D341Med (cell line): ENCODE results near the gene IDH3A.

Experiments used
- DNase-seq: peaks from one replicate; pipeline ENCODE4 v3.0.0; 2012; ENCODE audit warnings: low spot score

Gene IDH3A

DNA sequence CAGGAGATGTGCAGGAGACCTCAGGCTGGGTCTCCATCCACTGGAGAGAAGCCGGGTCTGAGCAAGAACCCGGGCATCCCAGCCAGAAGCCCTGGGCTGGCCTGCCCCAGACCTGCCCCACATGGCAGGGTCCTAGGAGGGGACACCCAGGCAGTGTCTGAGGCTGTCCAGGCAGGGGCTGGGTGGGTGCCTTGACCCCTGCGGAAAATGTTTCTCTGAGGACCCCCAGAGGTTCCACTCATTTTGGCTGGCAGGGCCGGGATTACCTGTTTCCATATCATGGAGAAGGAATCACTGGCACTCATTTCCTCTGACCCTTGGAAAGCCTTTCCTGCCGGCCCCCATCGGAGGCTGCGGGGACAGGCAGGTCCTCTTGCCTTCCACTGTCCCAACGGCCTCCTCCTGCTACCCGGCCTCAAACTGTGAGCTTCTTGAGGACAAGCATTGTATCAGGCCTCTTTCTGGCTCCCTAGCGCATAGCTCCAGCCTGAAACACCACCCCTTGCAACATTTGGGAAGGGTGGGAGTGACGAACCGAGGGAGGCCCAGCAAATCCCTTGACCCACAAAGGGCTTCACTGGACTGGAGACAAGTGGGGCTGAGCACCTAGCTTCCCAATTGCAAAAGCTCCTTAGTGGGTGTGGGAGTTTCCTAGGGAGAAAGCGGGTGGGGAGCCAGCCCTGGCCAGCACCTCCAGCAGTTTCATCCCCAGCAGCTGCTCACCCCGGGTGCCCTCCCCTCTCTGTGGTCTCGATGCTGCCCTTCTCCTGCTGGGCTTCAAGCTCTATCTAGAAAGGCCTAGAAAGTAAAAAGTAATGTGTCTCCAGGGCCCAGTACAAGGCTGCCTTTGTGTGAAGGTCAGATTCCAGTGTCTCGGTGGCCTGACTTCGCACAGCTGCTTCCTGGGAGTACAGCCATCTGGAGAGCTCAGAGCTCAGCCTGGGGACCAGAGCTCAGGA is 55.5 kb downstream of the IDH3A start:
- DNase-seq = peak; percentile 17

DNA sequence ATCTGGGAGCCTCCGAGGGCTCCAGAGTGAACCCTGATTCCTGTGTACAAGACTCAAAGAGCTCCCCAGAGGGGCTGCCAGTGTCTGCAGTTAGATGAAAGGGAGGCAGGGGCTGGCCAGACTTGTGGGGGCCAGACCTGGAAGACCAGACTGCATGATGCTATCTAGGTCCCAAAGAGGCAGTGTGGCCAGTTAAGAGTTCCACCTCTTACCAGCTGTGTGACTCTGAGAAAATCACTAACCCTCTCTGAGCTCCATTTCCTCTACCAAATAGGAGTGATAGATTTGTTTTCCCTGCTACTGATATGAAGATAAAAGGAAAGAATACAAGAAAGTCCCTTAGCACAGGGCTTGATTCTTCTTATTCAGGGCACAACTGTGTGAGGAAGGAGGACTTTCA is 56.2 kb downstream of the IDH3A start:
- DNase-seq = peak; percentile 4

- peak; percentile 15 for DNase-seq
Measured at GRCh38 chr15:78205856-78206255, 56.7 kb downstream of the IDH3A start.

GRCh38 chr15:78206326-78207109 is 57.4 kb downstream of the IDH3A start:
- peak; percentile 28 for DNase-seq

- DNase-seq = peak; percentile 19
Measured at GRCh38 chr15:78207110-78207458, 57.9 kb downstream of the IDH3A start.

GRCh38 chr15:78207641-78208340 is 58.6 kb downstream of the IDH3A start:
- DNase-seq = peak; percentile 8

DNA sequence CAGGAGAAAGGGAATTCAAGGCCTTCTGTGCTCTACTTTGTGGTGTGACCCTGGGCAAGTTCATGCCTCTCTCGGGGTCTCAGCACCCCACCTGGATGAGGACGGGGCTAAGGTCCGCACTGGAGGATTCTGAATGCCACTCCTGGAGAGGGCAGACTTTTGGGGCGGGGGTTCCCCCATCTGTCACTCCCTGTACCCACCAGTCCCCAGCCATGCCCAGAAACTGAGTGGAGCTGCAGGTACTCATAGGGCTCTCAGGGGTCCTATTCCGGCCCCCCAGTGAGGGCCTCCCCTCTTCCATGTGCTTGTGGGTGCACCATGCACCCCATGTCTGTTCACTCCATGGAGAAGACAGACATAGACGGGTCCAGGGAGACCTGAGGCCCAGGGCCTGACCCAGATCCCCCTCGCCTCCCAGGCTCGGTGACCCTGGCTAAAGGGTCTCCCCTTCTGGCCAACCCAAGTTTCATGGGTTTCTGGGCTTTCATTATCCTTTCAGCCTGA is 59.2 kb downstream of the IDH3A start:
- DNase-seq = no peak

GRCh38 chr15:78208887-78209645 is 59.9 kb downstream of the IDH3A start:
- DNase-seq = peak; percentile 5

- peak; percentile 25 for DNase-seq
Measured at GRCh38 chr15:78209646-78210348, 60.6 kb downstream of the IDH3A start.

DNA sequence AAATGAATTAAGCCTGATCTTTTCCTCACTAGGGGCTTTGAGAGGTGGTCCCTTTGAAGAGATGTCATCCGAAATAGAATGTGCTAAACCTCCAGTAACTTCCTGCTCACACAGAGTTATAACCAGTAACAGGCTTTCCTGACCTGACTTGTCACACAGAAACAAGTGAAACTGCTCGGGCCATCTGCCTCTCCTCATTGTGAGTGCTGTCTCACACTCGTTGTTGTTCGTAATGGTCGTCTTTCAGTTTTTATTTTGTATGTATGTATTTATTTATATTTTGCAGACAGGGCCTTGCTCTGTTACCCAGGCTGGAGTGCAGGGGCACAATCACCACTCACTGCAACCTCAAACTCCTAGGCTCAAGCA is 61.2 kb downstream of the IDH3A start:
- DNase-seq = no peak

- no peak for DNase-seq
Measured at GRCh38 chr15:78211189-78211921, 62.2 kb downstream of the IDH3A start.

DNA sequence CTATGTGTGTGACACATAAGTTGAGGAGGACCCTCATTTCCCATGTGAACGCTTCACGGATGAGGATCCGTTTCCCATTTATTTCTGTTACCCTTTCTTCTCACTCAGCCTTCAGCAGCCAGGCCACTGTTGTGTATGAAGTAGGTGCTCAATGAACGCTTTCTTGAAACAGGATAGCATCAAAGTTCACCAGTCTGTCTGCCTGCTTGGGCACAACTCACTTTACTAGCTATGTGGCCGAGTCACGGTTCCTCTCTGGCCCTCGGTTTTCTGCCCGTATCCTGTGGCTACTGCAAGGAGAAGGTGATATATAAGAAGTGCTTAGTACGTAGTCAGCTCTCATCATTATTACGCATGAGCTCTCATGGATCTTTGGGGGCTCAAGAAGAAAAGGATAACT is 62.8 kb downstream of the IDH3A start:
- DNase-seq = no peak

GRCh38 chr15:78212546-78213424 is 63.6 kb downstream of the IDH3A start:
- no peak for DNase-seq

DNA sequence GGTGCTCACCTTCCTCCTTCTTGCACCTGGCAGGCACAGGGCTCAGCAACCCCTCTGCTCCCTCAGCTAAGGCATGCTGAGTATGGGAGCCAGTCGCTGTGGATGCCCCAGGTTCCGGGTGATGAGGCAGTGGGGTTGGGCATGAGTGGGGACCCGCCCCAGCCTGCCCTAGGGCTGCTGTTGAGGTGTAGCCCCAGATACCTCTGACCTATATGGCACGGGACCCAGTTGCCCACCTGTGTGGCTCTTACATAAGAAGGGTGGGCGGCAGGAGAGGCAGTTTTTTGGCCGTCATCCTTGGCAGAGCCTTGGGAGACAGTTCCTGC is 64.2 kb downstream of the IDH3A start:
- no peak for DNase-seq

- no peak for DNase-seq
Measured at GRCh38 chr15:78213956-78214355, 64.8 kb downstream of the IDH3A start.

DNA sequence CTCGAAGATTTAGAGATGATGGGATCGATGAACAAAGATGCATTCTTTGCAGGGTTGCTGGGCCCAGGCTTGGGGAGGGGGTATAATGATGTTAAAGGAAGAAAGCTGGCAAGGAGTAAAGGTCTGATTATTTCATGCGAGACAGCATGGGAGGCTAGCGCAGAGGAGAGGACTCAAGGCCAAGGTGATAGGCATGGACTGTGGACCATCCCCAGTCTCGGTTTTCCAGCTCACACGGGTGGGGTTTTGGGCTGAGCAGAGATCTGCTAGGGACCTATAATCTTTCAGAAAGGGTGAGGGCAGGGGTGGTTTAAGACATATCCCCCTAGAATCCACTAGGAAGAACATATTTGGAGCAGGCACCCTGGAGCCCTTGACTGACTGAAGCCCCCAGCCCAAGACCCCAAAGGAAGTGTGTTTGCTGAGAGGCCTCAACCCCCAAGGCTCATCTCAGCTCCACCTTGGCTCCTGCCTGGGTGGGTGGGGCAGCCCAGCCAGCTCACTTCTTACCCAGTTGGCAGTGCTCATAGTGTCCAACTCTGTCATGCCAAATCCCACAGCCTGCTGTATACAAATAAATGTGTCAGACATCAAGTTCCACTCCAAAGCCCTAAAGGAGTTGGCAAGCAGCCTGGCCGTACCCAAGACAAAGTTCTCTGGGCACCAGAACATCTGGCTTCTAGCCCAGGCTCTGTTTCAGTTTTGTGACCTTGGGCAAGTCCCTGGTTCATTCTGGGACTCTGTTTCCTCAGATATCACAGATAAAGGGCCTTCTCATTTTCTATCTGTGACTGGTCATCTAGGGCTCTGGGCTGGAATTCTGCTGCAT is 67.3 kb downstream of the IDH3A start:
- no peak for DNase-seq

GRCh38 chr15:78220713-78221112 is 71.6 kb downstream of the IDH3A start:
- no peak for DNase-seq
